Stimulated activated CD4-positive, alpha-beta T cell treated with anti-CD3 and anti-CD28 coated beads, Interleukin-1b, Interleukin-23, amount 100 ng/mL, for 24 hours (primary cell): ENCODE results near the gene KIFC3.
"Not testable (repeated sequence)": the region's sequence is repeated elsewhere in the genome, so short reads cannot be mapped to it uniquely, and the experiment has no call there.

Source experiments
- DNase-seq, 4 experiments: peaks; one replicate each; pipeline ENCODE4 v3.0.0-alpha.2; 2020; ENCODE audit warnings: low read depth in 4 of 4, low spot score in 1 of 4

KIFC3 gene

GRCh38 chr16:57826052-57826451 is 23.8 kb upstream of the KIFC3 start:
- no peak for DNase-seq

- no peak for DNase-seq
These were observed 23.2 kb upstream of the KIFC3 start for GRCh38 chr16:57825298-57826044.

- DNase-seq = no peak
These were observed 22.6 kb upstream of the KIFC3 start for GRCh38 chr16:57824888-57825287.

GRCh38 chr16:57823836-57824235 is 21.5 kb upstream of the KIFC3 start:
- no peak for DNase-seq

GRCh38 chr16:57822856-57823255 is 20.6 kb upstream of the KIFC3 start:
- no peak for DNase-seq

GRCh38 chr16:57822018-57822553 is 19.8 kb upstream of the KIFC3 start:
- no peak for DNase-seq

GRCh38 chr16:57821149-57821971 is 19.1 kb upstream of the KIFC3 start:
- no peak for DNase-seq

- DNase-seq = no peak
These were observed 16.2 kb upstream of the KIFC3 start for GRCh38 chr16:57818377-57819064.

GRCh38 chr16:57817680-57818079 is 15.4 kb upstream of the KIFC3 start:
- no peak for DNase-seq

- DNase-seq = no peak
These were observed 13.9 kb upstream of the KIFC3 start for GRCh38 chr16:57815987-57816745.

GRCh38 chr16:57814896-57815295 is 12.6 kb upstream of the KIFC3 start:
- DNase-seq = no peak

GRCh38 chr16:57813466-57813865 is 11.2 kb upstream of the KIFC3 start:
- no peak for DNase-seq

GRCh38 chr16:57811340-57811739 is 9.0 kb upstream of the KIFC3 start:
- DNase-seq = not testable (repeated sequence)

GRCh38 chr16:57810197-57811031 is 8.1 kb upstream of the KIFC3 start:
- peak; percentile 36 to 58 (median 41) for DNase-seq

- no peak for DNase-seq
These were observed 7.2 kb upstream of the KIFC3 start for GRCh38 chr16:57809276-57810196.

- DNase-seq = no peak
These were observed 6.4 kb upstream of the KIFC3 start for GRCh38 chr16:57808589-57809228.

- DNase-seq = peak in 3 of 4 experiments; percentile 41 to 50 (median 44)
These were observed 5.8 kb upstream of the KIFC3 start for GRCh38 chr16:57807968-57808528.
